Lower lobe of right lung (tissue), 2 donors: ENCODE results near the gene PATZ1. TPM values are rescaled to one million over a fixed set of nuclear protein-coding genes. Genes with fewer than 3 reads are reported as not detected.

Experiments
- ATAC-seq, 2 donors: fragments of 200-7000 bp; cut with Tn5 transposase; one replicate each; pipeline ENCODE4 v1.9.1; 2020 to 2022; ENCODE audit warnings: mild to moderate bottlenecking in 2 of 2, moderate library complexity in 2 of 2
- DNase-seq: peaks from one replicate; pipeline ENCODE4 v3.0.0-alpha.2; 2020
- H3K27ac ChIP-seq: fragments of 200-600 bp; one replicate; pipeline ENCODE4 v1.8.0; 2022
- H3K27me3 ChIP-seq: fragments of 200-600 bp; one replicate; pipeline ENCODE4 v1.8.0; 2022; ENCODE audit warnings: low read depth
- H3K36me3 ChIP-seq: fragments of 200-600 bp; one replicate; pipeline ENCODE4 v1.8.0; 2022; ENCODE audit warnings: mild to moderate bottlenecking
- H3K4me1 ChIP-seq: fragments of 200-600 bp; one replicate; pipeline ENCODE4 v1.8.0; 2022
- H3K4me3 ChIP-seq: fragments of 200-600 bp; one replicate; pipeline ENCODE4 v1.8.0; 2022; ENCODE audit warnings: mild to moderate bottlenecking
- H3K9me3 ChIP-seq: fragments of 200-600 bp; one replicate; pipeline ENCODE4 v1.8.0; 2022
- CTCF ChIP-seq: fragments of 200-600 bp; IDR thresholded peaks from one replicate; pipeline ENCODE4 v1.8.0; 2022; ENCODE audit warnings: antibody characterized with exemption, mild to moderate bottlenecking
- intact Hi-C: fragments of 100-400 bp; cut with DNase I; formaldehyde crosslinking; loops from one replicate; pipeline ENCODE4 v1.11.0; 2022
- total RNA-seq: library from RNA; stranded (reverse); fragmentation: NEBNext Ultra II Directional; extraction: Animal tissue kit (Norgen Biotek cat#: 25700); gene quantifications from one replicate; pipeline ENCODE4 v1.2.1, GENCODE V29; 2021
- donor health status: DM: no; HTN: yes; CAD: no; lungs with severe emphysema.

The PATZ1 gene
- total RNA-seq, 1 donor from 2014 or later, result 25.8 TPM

- Histone ChIP-seq H3K9me3 (no peaks in the 10 kb centered on the region), H3K27ac (peak overlapping the region; percentile 46), H3K4me1 (peaks cover 31% of the 10 kb centered on the region), H3K36me3 (peaks cover 93% of the 10 kb centered on the region), H3K4me3 (no peak overlapping the region), H3K27me3 (no peaks in the 10 kb centered on the region)
- intact Hi-C loops, result no loop called here
- ATAC-seq (no peak), DNase-seq (no peak)
- no peak for TF ChIP-seq CTCF
Measured at GRCh38 chr22:31278151-31278621, 68.0 kb downstream of the PATZ1 start.

GRCh38 chr22:31277741-31278140 lies 68.4 kb downstream of the PATZ1 start:
- intact Hi-C loops, result no loop called here
- Histone ChIP-seq H3K4me1 (peaks cover 34% of the 10 kb centered on the region), H3K27ac (peak overlapping the region; percentile 46), H3K9me3 (no peaks in the 10 kb centered on the region), H3K27me3 (no peaks in the 10 kb centered on the region), H3K4me3 (no peak overlapping the region), H3K36me3 (peaks cover 93% of the 10 kb centered on the region)
- no peak for DNase-seq
- ATAC-seq, result no peak
- TF ChIP-seq CTCF, result no peak

- ATAC-seq, result no peak
- no peak for TF ChIP-seq CTCF
- intact Hi-C loops, result no loop called here
- Histone ChIP-seq H3K9me3 (no peaks in the 10 kb centered on the region), H3K36me3 (peaks cover 91% of the 10 kb centered on the region), H3K4me3 (no peak overlapping the region), H3K27ac (no peak overlapping the region), H3K4me1 (peaks cover 34% of the 10 kb centered on the region), H3K27me3 (no peaks in the 10 kb centered on the region)
- DNase-seq, result no peak
Measured at GRCh38 chr22:31276426-31277167, 69.5 kb downstream of the PATZ1 start.

Other genes starting within 250 kb of the PATZ1 start
- 86.8 TPM for gene SELENOM, start 238.8 kb downstream of the PATZ1 start, total RNA-seq
- gene INPP5J, start 223.4 kb downstream of the PATZ1 start, total RNA-seq, result 4.6 TPM
- gene PLA2G3, start 205.8 kb downstream of the PATZ1 start, total RNA-seq, result 5.0 TPM
- 32.4 TPM for gene RNF185, start 186.2 kb downstream of the PATZ1 start, total RNA-seq
- gene LIMK2, start 134.0 kb downstream of the PATZ1 start, total RNA-seq, result 61.2 TPM
- gene PIK3IP1, start 53.9 kb downstream of the PATZ1 start, total RNA-seq, result 54.9 TPM
- 44.5 TPM for gene DRG1, start 53.3 kb upstream of the PATZ1 start, total RNA-seq
- 31.5 TPM for gene EIF4ENIF1, start 143.5 kb upstream of the PATZ1 start, total RNA-seq
- gene SFI1, start 150.2 kb upstream of the PATZ1 start, total RNA-seq, result 37.5 TPM